DMS79 treated with DMSO at 0.1 percent for 48 hours (cell line): ENCODE results near the gene DRD1.

Source experiments
- DNase-seq: peaks from one replicate; lab custom pipeline; 2025; lab: John Stamatoyannopoulos, UW

Gene DRD1

GRCh38 chr5:175444060-175444904 is at the start of gene DRD1:
TSS of gene DRD1 (minus strand) at chr5:175444182. CDS start at chr5:175443099, 1,083 bp downstream.
- DNase-seq: peak; percentile 15

GRCh38 chr5:175493726-175494125 is 49.7 kb upstream of the DRD1 start:
- DNase-seq: no peak

- peak; percentile 2 for DNase-seq
These were observed 49.3 kb upstream of the DRD1 start for GRCh38 chr5:175493260-175493659.

- DNase-seq: no peak
These were observed 47.2 kb upstream of the DRD1 start for GRCh38 chr5:175491223-175491622.

- DNase-seq: no peak
These were observed 45.9 kb upstream of the DRD1 start for GRCh38 chr5:175489693-175490443.

- no peak for DNase-seq
These were observed 43.7 kb upstream of the DRD1 start for GRCh38 chr5:175487514-175488222.

- no peak for DNase-seq
These were observed 41.6 kb upstream of the DRD1 start for GRCh38 chr5:175485631-175486030.

- peak; percentile 4 for DNase-seq
These were observed 40.8 kb upstream of the DRD1 start for GRCh38 chr5:175484829-175485228.

GRCh38 chr5:175484322-175484721 is 40.3 kb upstream of the DRD1 start:
- DNase-seq: no peak

GRCh38 chr5:175483337-175483736 is 39.4 kb upstream of the DRD1 start:
- no peak for DNase-seq

GRCh38 chr5:175479125-175479881 is 35.3 kb upstream of the DRD1 start:
- DNase-seq: no peak

GRCh38 chr5:175478384-175479124 is 34.6 kb upstream of the DRD1 start, which contains the start of gene SFXN1:
TSS of gene SFXN1 (plus strand) at chr5:175478560. CDS start at chr5:175492104, 13,544 bp downstream.
- peak; percentile 17 for DNase-seq

- DNase-seq: no peak
These were observed 34.0 kb upstream of the DRD1 start for GRCh38 chr5:175478008-175478383.

GRCh38 chr5:175477440-175477839 is 33.5 kb upstream of the DRD1 start:
- no peak for DNase-seq

- DNase-seq: no peak
These were observed 31.3 kb upstream of the DRD1 start for GRCh38 chr5:175475248-175475647.

GRCh38 chr5:175472378-175472777 is 28.4 kb upstream of the DRD1 start:
- no peak for DNase-seq

- DNase-seq: no peak
These were observed 27.6 kb upstream of the DRD1 start for GRCh38 chr5:175471628-175472027.

- no peak for DNase-seq
These were observed 27.2 kb upstream of the DRD1 start for GRCh38 chr5:175471196-175471595.

- no peak for DNase-seq
These were observed 26.8 kb upstream of the DRD1 start for GRCh38 chr5:175470781-175471180.

GRCh38 chr5:175469916-175470315 is 25.9 kb upstream of the DRD1 start:
- no peak for DNase-seq

GRCh38 chr5:175468892-175469291 is 24.9 kb upstream of the DRD1 start:
- DNase-seq: no peak
